NCI-H748 (cell line): ENCODE data around the gene TMEM44.
"Not testable (repeated sequence)": the region's sequence is repeated elsewhere in the genome, so short reads cannot be mapped to it uniquely, and the experiment has no call there.

ENCODE experiments used
- DNase-seq: peaks from one replicate; lab custom pipeline; 2025; ENCODE audit not compliant: unreplicated experiment; lab: John Stamatoyannopoulos, UW

TMEM44 gene

GRCh38 chr3:194642769-194643168 lies 9.6 kb upstream of the TMEM44 start:
- DNase-seq = no peak

DNA sequence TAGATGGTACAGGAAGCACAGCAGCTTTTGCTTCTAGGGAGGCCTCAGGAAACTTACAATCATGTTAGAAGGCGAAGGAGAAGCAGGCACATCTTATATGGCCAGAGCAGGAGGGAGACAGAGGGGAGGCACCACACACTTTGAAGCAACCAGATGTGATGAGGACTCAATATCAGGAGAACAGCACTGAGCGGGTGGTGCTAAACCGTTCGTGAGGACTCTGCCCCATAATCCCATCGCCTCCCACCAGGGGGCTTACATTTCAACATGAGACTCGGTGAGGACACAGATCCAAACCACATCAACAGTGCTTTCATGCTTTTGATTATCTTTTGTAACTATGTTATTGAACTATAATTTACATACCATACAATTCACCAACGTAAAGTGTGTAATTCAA lies 7.6 kb upstream of the TMEM44 start:
- no peak for DNase-seq

DNA sequence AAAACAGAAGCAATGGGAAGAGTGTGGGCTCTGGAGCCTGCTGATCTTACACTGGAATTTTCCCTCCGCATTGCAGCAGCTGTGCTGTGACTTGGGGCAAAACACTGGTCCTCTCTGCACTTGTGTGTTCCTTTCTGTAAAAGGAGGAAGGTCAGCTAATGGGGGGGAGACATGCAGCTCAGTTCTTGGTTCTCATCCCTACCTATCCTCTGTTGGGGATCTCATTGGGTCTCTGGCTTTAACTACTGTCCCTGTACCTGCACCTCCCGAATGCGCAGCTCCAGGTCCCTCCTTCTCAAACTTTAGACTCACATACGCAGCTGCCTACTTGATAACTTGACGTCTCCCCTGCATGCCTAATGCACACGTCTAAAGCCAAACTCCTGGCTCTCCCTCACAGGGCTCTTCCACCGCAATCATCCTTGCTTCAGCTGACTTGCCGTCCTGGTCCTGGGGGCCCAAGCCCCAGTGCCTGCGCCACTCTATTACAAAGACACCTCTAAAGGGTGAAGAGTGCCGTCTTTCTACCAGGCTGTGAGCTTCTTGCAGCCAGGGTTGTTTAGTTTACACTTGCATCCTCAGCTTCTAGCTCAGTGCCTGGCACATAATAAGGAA lies 5.9 kb upstream of the TMEM44 start:
- no peak for DNase-seq

DNA sequence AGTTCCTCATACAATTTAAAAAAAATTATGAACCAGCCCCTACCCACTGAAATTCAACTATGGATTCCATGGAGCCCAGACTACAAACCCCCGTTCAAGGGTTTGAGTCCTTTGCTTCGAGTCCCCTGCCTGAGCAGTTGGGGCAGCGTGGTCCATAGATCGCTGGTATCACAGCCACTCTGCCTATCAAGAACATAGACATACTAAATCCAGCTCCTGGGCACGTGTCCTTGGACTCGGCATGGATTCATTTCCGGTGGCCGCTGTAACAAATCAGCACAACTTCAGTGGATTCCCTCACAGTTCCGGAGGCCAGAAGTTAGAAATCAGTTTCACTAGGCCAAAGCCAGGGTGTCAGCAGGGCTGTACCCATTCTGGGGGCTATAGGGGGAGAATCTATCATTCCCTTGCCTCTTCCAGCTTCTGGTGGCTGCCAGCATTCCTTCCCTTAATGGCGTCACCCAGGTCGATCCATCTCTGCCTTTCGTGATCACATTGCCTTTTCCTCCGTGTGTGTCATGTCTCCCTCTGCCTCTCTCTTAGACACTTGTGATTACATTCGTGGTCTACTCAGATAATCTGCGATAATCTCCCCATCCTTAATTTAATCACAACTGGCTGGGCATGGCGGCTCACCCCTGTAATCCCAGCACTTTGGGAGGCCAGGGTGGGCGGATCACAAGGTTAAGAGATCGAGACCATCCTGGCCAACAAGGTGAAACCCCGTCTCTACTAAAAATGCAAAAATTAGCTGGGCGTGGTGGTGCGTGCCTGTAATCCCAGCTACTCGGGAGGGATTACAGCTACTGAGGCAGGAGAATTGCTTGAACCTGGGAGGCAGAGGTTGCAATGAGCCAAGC lies 4.6 kb upstream of the TMEM44 start:
- no peak for DNase-seq

GRCh38 chr3:194637066-194637465 lies 3.8 kb upstream of the TMEM44 start:
- no peak for DNase-seq

DNA sequence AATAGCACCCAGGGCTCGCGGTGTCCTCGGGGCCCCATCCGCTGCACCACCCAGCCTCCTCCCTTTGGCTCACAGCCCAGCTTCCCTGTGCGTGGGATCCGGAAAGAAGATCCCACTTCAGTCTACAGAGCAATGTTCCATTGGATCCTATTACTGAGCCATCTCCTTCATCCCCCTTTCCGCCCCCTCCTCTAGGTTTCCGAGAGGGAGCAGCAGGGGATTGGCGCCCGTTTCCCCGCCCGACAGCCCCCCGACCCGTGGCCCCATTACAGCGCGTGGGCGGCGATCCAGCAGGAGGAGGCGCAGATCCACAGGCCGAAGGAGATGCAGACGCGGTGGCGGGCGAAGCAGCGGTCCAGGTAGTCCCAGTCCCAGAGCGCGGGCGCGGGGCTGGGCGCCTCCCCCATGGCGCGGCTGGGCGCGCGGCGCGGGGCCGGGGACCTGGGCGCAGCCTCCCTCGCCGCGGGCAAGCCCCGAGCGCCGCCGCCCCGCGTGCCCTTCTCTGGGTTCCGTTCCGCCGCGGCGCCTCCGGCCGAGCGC lies 340 bp downstream of the TMEM44 start:
- peak; percentile 63 for DNase-seq

DNA sequence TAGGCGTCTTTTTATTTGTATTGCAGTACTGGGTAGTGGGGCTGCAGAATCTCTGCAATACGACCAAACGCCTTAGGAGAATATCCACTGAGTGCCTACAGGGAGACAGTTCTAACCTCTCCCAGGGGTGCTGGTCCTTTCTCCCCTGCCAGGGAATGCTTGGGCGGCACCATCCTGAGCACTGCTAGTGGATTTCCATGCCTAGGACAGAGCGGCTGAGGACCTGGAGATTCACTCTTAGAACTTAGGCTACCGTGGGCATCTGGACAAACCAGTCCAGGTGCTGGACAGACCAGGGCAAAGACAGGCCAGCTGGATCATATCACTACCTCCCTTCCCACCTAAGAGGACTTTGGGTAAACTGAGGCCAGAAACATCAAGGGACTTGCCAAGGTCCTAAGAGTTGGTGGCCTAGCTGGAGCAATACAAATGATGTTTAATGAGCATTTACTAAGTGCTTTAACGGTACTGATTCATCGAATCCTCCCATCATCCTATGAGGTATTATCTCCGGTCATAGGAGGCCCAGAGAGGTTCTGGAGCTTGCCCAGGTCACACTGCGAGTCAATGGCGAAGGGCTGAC lies 902 bp downstream of the TMEM44 start:
- DNase-seq = no peak

GRCh38 chr3:194631696-194632095 lies 1.5 kb downstream of the TMEM44 start:
- DNase-seq = peak; percentile 18

DNA sequence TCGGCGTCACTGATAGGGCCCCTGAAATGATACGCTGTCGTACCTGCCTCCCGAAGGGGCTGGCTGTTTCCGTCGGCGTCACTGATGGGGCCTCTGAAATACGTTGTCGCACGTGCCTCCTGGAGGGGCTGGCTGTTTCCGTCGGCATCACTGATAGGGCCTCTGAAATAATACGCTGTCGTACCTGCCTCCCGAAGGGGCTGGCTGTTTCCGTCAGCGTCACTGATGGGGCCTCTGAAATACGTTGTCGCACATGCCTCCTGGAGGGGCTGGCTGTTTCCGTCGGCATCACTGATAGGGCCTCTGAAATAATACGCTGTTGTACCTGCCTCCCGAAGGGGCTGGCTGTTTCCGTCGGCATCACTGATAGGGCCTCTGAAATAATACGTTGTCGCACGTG lies 2.5 kb downstream of the TMEM44 start:
- not testable (repeated sequence) for DNase-seq

- no peak for DNase-seq
These were observed 8.3 kb downstream of the TMEM44 start for GRCh38 chr3:194624956-194625355.

- no peak for DNase-seq
These were observed 9.5 kb downstream of the TMEM44 start for GRCh38 chr3:194623449-194624290.

DNA sequence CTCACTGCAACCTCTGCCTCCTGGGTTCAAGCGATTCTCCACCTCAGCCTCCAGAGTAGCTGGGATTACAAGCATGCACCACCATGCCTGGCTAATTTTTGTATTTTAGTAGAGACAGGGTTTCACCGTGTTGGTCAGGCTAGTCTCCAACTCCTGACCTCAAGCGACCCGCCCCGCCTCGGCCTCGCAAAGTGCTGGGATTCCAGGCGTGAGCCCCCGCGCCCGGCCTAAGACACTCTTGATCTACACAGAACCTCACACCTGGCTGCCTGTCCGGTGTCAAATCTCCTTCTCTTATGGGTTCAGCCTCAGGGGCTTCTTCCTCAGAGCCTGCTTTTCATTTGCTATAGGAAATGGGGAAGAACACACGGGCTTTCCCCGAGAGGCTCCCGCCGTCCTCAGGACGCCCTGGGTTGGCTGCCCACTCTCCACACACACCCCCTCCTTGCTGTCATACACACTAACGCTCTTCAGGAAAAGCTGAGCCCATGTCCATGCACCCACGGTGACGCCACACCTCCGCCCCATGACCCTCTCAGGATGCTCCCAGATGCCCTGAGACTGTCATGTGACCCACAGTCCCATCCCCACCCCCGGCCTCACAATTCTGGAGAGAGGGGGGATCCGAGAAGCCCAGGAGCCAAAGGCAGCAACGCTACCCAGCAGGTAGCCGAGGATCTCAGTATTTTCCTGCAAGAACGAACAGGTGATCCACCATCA lies 10.4 kb downstream of the TMEM44 start:
- no peak for DNase-seq

DNA sequence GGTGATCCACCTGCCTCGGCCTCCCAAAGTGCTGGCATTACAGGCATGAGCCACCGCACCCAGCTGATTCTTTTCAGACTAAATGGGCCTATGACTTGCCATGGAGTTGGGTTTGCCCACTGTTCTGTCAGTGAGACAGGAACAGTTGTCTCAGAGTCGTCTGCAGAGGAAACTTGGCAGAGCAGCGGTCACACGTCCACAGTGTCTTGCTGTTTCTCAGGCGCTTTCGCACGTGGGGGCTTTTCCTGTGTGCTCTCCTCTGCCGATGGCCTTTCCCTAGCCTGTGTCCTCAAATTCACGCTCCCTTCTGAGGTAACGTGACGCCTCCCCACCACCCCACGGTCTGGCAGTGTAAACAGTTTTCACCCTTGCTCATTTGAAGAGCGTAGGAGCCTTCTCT lies 11.3 kb downstream of the TMEM44 start:
- no peak for DNase-seq

- no peak for DNase-seq
These were observed 13.0 kb downstream of the TMEM44 start for GRCh38 chr3:194620196-194620595.

DNA sequence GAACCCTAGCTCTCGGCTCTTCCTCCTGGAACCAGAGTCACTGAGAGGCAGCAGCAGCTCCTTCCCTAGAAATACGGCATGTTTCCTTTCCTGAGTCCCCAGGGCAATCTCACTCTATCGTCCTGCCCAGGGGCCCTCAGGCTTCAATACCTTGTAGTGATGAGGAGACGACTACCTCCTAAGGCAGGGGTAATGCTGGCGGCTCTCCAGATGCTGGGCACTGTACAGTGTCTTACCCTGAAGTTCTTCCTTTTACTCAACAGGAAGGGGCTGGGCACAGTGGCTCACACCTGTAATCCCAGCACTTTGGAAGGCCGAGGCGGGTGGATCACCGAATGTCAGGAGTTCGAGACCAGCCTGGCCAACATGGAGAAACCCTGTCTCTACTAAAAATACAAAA lies 13.5 kb downstream of the TMEM44 start:
- DNase-seq = no peak

- no peak for DNase-seq
These were observed 14.2 kb downstream of the TMEM44 start for GRCh38 chr3:194618858-194619608.

- DNase-seq = no peak
These were observed 15.4 kb downstream of the TMEM44 start for GRCh38 chr3:194617827-194618226.

DNA sequence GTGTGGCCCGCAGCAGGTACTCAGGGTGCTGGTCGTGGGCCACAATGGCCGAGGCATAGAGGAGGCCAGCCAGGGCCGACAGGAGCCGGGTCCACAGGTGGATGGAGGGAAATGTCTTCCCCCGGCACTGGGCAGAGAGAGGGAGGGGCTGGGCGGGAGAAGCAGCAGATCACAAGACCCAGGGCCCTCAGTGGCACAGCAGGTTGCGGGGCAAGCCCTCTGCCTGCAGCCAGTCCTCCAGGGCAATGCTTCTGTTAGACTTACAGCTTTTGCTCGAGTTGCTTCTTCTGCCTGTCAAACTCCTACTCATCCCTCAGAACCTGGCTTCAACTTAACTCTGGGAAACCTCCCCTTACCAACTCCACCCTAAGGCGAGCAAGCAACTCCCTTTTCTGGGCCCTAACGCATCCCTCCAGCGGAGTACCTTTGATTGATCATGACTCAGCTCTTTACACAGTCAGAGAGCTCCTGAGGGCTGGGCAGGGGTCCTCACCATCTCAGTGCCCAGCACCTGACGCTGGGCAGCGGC lies 16.0 kb downstream of the TMEM44 start:
- no peak for DNase-seq

DNA sequence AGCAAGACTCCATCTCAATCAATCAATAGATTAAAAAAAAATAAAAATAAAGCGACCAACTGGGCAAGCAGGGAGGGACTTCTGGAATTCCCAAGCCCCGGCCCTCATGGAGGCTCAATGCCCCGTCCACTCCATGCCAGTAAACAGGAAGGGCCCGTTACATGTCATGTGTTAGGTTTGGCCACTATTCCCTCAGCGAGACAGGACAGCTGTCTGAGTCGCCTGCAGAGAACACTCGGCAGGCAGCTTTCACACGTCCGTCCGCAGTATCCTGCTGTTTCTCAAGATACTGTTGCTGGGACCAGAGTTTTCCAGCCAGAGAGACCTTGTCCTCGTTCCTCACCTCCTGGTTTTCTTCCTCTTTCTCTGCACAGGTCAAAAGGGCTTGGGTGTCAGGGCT lies 18.0 kb downstream of the TMEM44 start:
- DNase-seq = no peak
